GM18526 (cell line): ENCODE data around the gene CPEB2.

Experiments used
- POLR2A ChIP-seq: IDR thresholded peaks from 3 replicates; pipeline ENCODE4 v1.6.1; 2011; ENCODE audit not compliant: insufficient read length; ENCODE audit errors: extremely low read depth

CPEB2 gene

GRCh38 chr4:15068298-15068697 is 66.0 kb downstream of the CPEB2 start:
- no peak for TF ChIP-seq POLR2A

GRCh38 chr4:15075875-15076274 is 73.6 kb downstream of the CPEB2 start:
- no peak for TF ChIP-seq POLR2A

- no peak for TF ChIP-seq POLR2A
Observed at GRCh38 chr4:15077969-15078368, 75.7 kb downstream of the CPEB2 start.

DNA sequence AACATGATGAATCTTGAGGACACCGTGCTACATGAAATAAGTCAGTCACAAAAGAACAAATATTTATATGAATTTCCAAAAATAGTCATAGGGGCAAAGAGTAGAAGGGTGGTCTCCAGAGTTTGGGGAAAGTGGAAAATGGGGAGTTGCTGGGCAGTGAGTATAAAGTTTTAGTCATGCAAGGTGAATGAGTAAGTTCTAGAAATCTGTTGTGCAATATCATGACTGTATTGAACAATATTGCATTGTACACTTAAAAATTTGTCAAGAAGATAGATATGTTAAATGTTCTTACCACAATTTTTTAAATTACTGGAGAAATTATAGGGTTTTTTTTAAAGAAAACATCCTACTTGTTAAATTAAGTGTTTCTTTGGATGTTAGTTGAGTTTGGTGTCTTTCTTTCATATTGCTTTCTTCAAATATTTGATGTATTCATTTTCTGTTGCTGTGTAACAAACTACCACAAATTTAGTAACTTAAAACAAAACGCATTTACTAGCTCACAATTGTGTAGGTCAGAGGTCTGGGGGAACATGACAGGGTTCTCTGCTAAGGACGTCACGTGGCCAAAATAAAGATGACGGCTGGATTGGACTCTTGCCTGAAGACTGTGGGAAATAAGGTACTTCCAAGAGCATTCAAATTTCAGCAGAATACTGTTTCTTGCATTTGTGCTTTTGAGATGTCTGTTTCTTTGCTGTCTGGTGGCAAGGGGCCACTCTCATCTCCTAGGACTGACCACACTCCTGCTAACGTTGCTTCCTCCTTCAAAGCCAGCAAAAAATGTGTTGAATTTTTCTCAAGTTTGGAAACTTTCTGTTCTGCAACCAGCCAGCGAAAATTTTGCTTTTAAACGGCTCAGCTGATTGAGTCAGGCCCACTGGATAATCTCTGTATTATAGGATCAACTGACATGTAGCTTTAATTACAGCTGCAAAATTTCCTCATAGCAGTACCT is 76.7 kb downstream of the CPEB2 start:
- no peak for TF ChIP-seq POLR2A

GRCh38 chr4:15084780-15085179 is 82.5 kb downstream of the CPEB2 start:
- TF ChIP-seq POLR2A = no peak

GRCh38 chr4:15088394-15089035 is 86.2 kb downstream of the CPEB2 start:
- TF ChIP-seq POLR2A = no peak

DNA sequence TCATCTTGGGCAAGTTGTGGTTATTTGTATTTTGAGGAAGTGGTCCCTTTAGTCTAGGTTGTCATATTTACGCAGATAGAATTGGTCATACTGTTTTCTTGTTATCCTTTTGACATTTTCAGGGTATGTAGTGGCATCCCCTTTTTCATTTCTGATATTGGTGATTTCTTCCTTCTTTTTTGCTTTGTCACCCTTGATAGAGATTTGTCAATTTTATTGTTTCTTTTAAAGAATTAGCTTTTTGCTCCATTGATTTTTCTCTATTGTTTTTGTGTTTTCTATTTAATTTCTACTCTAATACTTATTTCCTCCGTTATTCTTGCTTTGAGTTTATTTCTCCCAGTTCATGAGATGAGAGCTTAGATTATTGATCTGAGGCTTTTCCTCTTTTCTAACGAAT is 87.7 kb downstream of the CPEB2 start:
- TF ChIP-seq POLR2A = no peak

DNA sequence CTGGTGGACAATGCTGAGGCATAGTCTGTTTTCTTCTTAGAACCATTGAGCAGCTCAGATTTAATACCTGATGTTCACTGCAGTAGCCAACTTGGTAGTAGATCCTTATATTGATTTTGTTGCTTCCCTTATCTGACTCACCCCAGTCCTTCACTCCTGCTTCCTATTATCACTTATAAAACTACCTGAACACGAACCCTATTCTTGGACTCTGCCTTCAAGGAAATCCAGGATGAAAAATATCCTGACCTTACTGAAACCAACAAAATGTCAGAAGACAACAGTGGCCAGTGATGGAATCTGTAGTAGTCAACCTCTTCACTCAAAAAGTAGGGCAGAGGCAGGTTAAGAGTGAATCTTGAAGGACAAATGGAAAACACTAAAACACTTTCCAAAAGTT is 98.1 kb downstream of the CPEB2 start:
- TF ChIP-seq POLR2A = no peak

DNA sequence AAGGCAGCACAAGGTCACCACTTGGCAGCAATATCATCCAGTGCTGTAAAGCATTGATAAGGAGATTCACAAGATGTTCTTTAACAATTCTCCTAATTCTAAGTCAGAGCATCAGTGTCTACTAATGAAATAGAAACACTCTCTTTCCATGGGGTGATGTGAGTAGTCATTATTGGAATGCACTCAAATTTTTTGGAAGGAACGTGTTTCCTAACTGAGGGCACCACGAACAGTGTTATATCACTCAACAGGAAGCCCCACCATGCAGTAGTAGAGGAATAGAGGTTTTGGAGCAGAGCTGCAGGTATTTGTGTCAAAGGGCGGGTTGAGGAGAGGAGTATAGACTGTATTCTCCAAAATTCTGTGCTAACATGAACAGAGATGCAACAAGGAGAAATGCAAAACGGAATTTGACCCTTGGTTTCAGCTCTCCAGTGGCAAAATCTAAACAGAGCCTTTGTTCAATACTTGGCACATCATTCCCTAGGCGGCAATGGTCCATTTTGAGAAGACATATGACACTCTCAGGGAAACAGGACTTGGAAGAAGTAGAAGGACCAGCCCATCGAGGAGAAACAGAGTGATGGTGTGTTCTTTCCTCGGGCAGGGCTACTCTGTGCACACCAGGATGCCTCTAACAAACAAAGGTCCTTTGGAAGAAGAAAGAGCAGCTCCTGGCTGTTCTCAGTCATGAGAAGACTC is 98.9 kb downstream of the CPEB2 start:
- TF ChIP-seq POLR2A = no peak

GRCh38 chr4:15104825-15105224 is 102.5 kb downstream of the CPEB2 start:
- no peak for TF ChIP-seq POLR2A

- no peak for TF ChIP-seq POLR2A
Observed at GRCh38 chr4:15106399-15106798, 104.1 kb downstream of the CPEB2 start.

- no peak for TF ChIP-seq POLR2A
Observed at GRCh38 chr4:15109600-15109999, 107.3 kb downstream of the CPEB2 start.

GRCh38 chr4:15110120-15110571 is 107.9 kb downstream of the CPEB2 start:
- no peak for TF ChIP-seq POLR2A

- no peak for TF ChIP-seq POLR2A
Observed at GRCh38 chr4:15116509-15117079, 114.3 kb downstream of the CPEB2 start.

GRCh38 chr4:15117270-15117946 is 115.1 kb downstream of the CPEB2 start:
- no peak for TF ChIP-seq POLR2A
